CD14-positive monocyte (primary cell): ENCODE data around the gene ALG6. TPM values are rescaled to one million over a fixed set of nuclear protein-coding genes. Genes with fewer than 3 reads are reported as not detected.

Experiments
- DNase-seq, 3 donors: peaks; one replicate each; pipeline ENCODE4 v3.0.0-alpha.2; 2011 to 2022
- H2AFZ ChIP-seq: 2 replicates; pipeline ENCODE4 v1.6.0; 2012; ENCODE audit warnings: mild to moderate bottlenecking, low read depth, low read length, inconsistent platforms; ENCODE audit not compliant: insufficient read depth, poor library complexity, severe bottlenecking
- H3K27ac ChIP-seq, 2 donors: 1 replicate in 1 of 2; 2 replicates in 1 of 2; pipeline ENCODE4 v1.5.1; 2012 to 2013; ENCODE audit warnings: low read length in 2 of 2, control low read depth in 1 of 2, inconsistent platforms in 1 of 2, low read depth in 1 of 2, mild to moderate bottlenecking in 1 of 2
- H3K27me3 ChIP-seq, 2 donors: one replicate each; pipeline versions ENCODE4 v1.6.0 to v1.6.1; 2011 to 2013; ENCODE audit warnings: low read length in 2 of 2; ENCODE audit not compliant: control insufficient read depth in 2 of 2, insufficient read depth in 2 of 2
- H3K36me3 ChIP-seq, 2 donors: replicated peaks in 1 of 2; 1 replicate in 1 of 2; 2 replicates in 1 of 2; pipeline versions ENCODE4 v1.5.1 to v1.6.1; 2012 to 2013; ENCODE audit warnings: low read length in 2 of 2, control low read depth in 1 of 2, inconsistent platforms in 1 of 2, mild to moderate bottlenecking in 1 of 2; ENCODE audit not compliant: insufficient read depth in 2 of 2, control insufficient read depth in 1 of 2
- H3K4me1 ChIP-seq, 2 donors: 1 replicate in 1 of 2; 2 replicates in 1 of 2; pipeline versions ENCODE4 v1.5.1 to v1.6.1; 2012 to 2013; ENCODE audit warnings: low read length in 2 of 2, control low read depth in 1 of 2, inconsistent platforms in 1 of 2, mild to moderate bottlenecking in 1 of 2, moderate library complexity in 1 of 2; ENCODE audit not compliant: insufficient read depth in 2 of 2, control insufficient read depth in 1 of 2
- H3K4me2 ChIP-seq: replicated peaks from 2 replicates; pipeline ENCODE3; 2012; ENCODE audit warnings: low read length, moderate library complexity, mild to moderate bottlenecking; ENCODE audit not compliant: poor library complexity, severe bottlenecking; ENCODE audit errors: extremely low read depth
- H3K4me3 ChIP-seq, 3 experiments: fragments of 200-600 bp in 1 of 3; sonication (generic) in 1 of 3; replicated peaks in 1 of 3; 1 replicate in 2 of 3; 2 replicates in 1 of 3; pipeline ENCODE4 v1.5.1; 2011 to 2013; ENCODE audit warnings: low read length in 3 of 3, mild to moderate bottlenecking in 3 of 3, control low read depth in 2 of 3, low read depth in 2 of 3, inconsistent platforms in 1 of 3, moderate library complexity in 1 of 3
- H3K79me2 ChIP-seq: 2 replicates; pipeline ENCODE4 v1.6.0; 2012; ENCODE audit warnings: mild to moderate bottlenecking, control low read depth, inconsistent platforms, low read length, moderate library complexity; ENCODE audit not compliant: insufficient read depth
- H3K9ac ChIP-seq: 2 replicates; pipeline ENCODE4 v1.6.0; 2017; ENCODE audit warnings: low read length, mild to moderate bottlenecking; ENCODE audit not compliant: insufficient read depth, poor library complexity, severe bottlenecking
- H3K9me3 ChIP-seq, 2 donors: replicated peaks in 1 of 2; 1 replicate in 1 of 2; 2 replicates in 1 of 2; pipeline versions ENCODE4 v1.5.1 to v1.6.1; 2012 to 2013; ENCODE audit warnings: low read length in 2 of 2, control low read depth in 1 of 2; ENCODE audit not compliant: control insufficient read depth in 1 of 2, insufficient read depth in 1 of 2
- H4K20me1 ChIP-seq: 2 replicates; pipeline ENCODE4 v1.6.0; 2012; ENCODE audit warnings: mild to moderate bottlenecking, low read length, control low read depth, moderate library complexity; ENCODE audit not compliant: insufficient read depth
- H3K27ac Mint-ChIP-seq, 7 donors: one replicate each; pipeline ENCODE4 v1.8.0; 2020; ENCODE audit warnings: mild to moderate bottlenecking in 7 of 7, mixed read lengths in 7 of 7, moderate library complexity in 6 of 7, inconsistent platforms in 2 of 7
- H3K27me3 Mint-ChIP-seq, 3 donors: one replicate each; pipeline ENCODE4 v1.8.0; 2021 to 2022; ENCODE audit warnings: low read depth in 3 of 3, mild to moderate bottlenecking in 3 of 3, mixed read lengths in 3 of 3, moderate library complexity in 3 of 3, inconsistent platforms in 1 of 3
- H3K36me3 Mint-ChIP-seq, 2 donors: one replicate each; pipeline ENCODE4 v1.8.0; 2020; ENCODE audit warnings: mixed read lengths in 2 of 2, inconsistent platforms in 1 of 2, mild to moderate bottlenecking in 1 of 2
- H3K4me1 Mint-ChIP-seq: one replicate; pipeline ENCODE4 v1.8.0; 2020; ENCODE audit warnings: mild to moderate bottlenecking, mixed read lengths
- H3K4me3 Mint-ChIP-seq, 2 donors: one replicate each; pipeline ENCODE4 v1.8.0; 2020; ENCODE audit warnings: mild to moderate bottlenecking in 2 of 2, mixed read lengths in 2 of 2, moderate library complexity in 1 of 2
- H3K9me3 Mint-ChIP-seq, 7 donors: one replicate each; pipeline ENCODE4 v1.8.0; 2020 to 2022; ENCODE audit warnings: mixed read lengths in 7 of 7, mild to moderate bottlenecking in 6 of 7, moderate library complexity in 6 of 7, inconsistent platforms in 2 of 7
- WGBS: methylation state at CpG from one replicate; pipeline ENCODE4 v1.1.5; 2013; ENCODE audit warnings: missing lambda C conversion rate; ENCODE audit not compliant: insufficient coverage; 5-methylcytosine and 5-hydroxymethylcytosine counted together
- intact Hi-C, 2 donors: fragments of 100-400 bp; cut with micrococcal nuclease; formaldehyde crosslinking; loops; one replicate each; pipeline versions ENCODE4 v1.15.0 to v1.15.1; 2023
- polyA plus RNA-seq, 3 donors: library from polyadenylated mRNA; depleted of rRNA in 1 of 3; unstranded in 2 of 3; stranded (reverse) in 1 of 3; fragments of 300-500 nt in 2 of 3; fragments of >200 nt in 1 of 3; fragmentation: Illumina TruSeq in 2 of 3; gene quantifications; 1 replicate in 2 of 3; 2 replicates in 1 of 3; pipeline ENCODE4 v1.2.3, GENCODE V29; 2012 to 2021
- TF ChIP-seq, protein P1 (sequence below): fragments of 200-600 bp; IDR thresholded peaks from one replicate; pipeline ENCODE4 v1.8.0; 2022; ENCODE audit warnings: antibody characterized with exemption, mild to moderate bottlenecking

The ALG6 gene
- polyA plus RNA-seq, 3 donors: 9.3 to 24.7 (median 20.2) TPM

- Mint-ChIP-seq H3K27ac (peak overlapping the region in 3 of 7 donors; percentile 3 to 59 (median 28)), H3K4me1 (peaks cover 63% of the 10 kb centered on the region), H3K4me3 (peak overlapping the region; percentile 84 to 95), H3K36me3 (peaks cover 23 to 48% of the 10 kb centered on the region in 2 donors), H3K9me3 (peaks cover 12 to 74% (median 53%) of the 10 kb centered on the region in 7 donors), H3K27me3 (peaks cover 83 to 98% (median 88%) of the 10 kb centered on the region in 3 donors)
- 3% methylated on average over 6 of the region's 12 CpGs for WGBS
- Histone ChIP-seq H3K9ac (peak overlapping the region; percentile 60), H3K27me3 (peaks cover 84 to 91% of the 10 kb centered on the region in 2 donors), H3K4me2 (peak overlapping the region; percentile 89), H3K27ac (no peak overlapping the region), H3K4me1 (peaks cover 60 to 73% of the 10 kb centered on the region in 2 donors), H4K20me1 (no peaks in the 10 kb centered on the region), H3K4me3 (peak overlapping the region; percentile 31 to 77 (median 45)), H3K79me2 (no peaks in the 10 kb centered on the region), H3K9me3 (peaks cover 26 to 56% of the 10 kb centered on the region in 2 donors), H2AFZ (peak overlapping the region; percentile 90), H3K36me3 (no peaks in the 10 kb centered on the region)
- TF ChIP-seq, protein P1, sequence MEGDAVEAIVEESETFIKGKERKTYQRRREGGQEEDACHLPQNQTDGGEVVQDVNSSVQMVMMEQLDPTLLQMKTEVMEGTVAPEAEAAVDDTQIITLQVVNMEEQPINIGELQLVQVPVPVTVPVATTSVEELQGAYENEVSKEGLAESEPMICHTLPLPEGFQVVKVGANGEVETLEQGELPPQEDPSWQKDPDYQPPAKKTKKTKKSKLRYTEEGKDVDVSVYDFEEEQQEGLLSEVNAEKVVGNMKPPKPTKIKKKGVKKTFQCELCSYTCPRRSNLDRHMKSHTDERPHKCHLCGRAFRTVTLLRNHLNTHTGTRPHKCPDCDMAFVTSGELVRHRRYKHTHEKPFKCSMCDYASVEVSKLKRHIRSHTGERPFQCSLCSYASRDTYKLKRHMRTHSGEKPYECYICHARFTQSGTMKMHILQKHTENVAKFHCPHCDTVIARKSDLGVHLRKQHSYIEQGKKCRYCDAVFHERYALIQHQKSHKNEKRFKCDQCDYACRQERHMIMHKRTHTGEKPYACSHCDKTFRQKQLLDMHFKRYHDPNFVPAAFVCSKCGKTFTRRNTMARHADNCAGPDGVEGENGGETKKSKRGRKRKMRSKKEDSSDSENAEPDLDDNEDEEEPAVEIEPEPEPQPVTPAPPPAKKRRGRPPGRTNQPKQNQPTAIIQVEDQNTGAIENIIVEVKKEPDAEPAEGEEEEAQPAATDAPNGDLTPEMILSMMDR: no peak
- DNase-seq: no peak
- intact Hi-C loops: no loop called here
These were observed 45.7 kb upstream of the ALG6 start for GRCh38 chr1:63321785-63322113.

DNA sequence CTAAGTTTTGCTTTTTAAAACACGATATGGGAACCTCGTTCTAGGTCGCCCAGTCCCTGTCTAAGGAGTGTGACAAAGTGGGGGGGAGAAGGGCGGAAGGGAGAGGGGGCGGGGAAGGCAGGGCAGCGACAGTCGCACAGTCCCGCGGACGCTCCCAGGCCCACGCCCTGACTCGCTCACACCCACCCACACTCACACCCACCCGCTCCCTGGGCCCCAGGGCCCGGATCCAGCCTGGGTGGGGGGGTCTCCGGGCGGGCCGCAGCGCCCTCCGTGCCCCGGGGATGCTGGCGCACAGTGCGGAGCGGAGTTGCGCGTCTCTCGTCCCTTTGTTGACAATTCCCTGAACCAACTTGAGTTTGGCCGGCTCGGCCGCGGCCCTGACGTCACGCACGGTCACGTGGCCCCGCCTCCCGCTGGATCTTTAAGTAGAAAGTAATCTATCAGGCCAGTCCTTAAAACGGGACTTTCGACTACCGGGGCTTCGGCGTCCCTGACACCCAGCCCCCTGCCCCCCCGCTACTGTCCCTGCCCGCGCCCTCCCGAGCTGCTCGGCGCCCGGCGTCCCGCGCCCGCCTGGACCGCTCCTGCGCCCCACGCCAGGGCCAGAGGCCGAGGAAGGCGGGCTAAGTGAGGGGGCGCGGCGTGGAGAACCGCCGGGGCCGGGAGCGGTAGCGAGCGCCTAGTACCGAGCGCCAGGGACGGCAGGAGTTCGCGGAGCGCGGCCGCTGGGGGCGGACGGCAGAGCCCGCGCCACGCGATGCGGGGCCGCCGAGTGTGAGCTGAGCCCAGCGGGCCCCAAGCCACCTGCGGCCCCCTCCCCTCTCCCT, 45.1 kb upstream of the ALG6 start, which contains the start of gene FOXD3:
TSS of gene FOXD3 (plus strand) at position 454 of the 830 bp plus-strand sequence. CDS start 492 bp downstream, outside the sequence.
- Mint-ChIP-seq H3K27me3 (peaks cover 89 to 98% (median 90%) of the 10 kb centered on the region in 3 donors), H3K36me3 (peaks cover 28 to 48% of the 10 kb centered on the region in 2 donors), H3K27ac (peak within 1 kb of the TSS in 5 of 7 donors; percentile 28 to 80 (median 59)), H3K4me1 (peaks cover 68% of the 10 kb centered on the region), H3K9me3 (peaks cover 12 to 80% (median 56%) of the 10 kb centered on the region in 7 donors), H3K4me3 (peak within 1 kb of the TSS; percentile 84 to 95)
- Histone ChIP-seq H3K79me2 (no peaks in the 10 kb centered on the region), H3K9ac (peak within 1 kb of the TSS; percentile 60), H3K9me3 (peaks cover 26 to 59% of the 10 kb centered on the region in 2 donors), H3K27ac (no peak within 1 kb of the TSS), H3K4me3 (peak within 1 kb of the TSS; percentile 31 to 77 (median 45)), H3K4me2 (peak within 1 kb of the TSS; percentile 89), H3K27me3 (peaks cover 86 to 91% of the 10 kb centered on the region in 2 donors), H4K20me1 (no peaks in the 10 kb centered on the region), H3K4me1 (peaks cover 56 to 70% of the 10 kb centered on the region in 2 donors), H3K36me3 (no peaks in the 10 kb centered on the region), H2AFZ (peak within 1 kb of the TSS; percentile 90)
- TF ChIP-seq, protein P1: no peak
- peak; percentile 57 to 71 (median 64) for DNase-seq
- intact Hi-C loops: no loop called here
- WGBS: 1% methylated on average over 73 of the region's 85 CpGs
